Ovary (tissue), 9 donors: ENCODE results near the gene GALR2. TPM values are rescaled to one million over a fixed set of nuclear protein-coding genes. Genes with fewer than 3 reads are reported as not detected.

Experiments
- DNase-seq, 5 donors: peaks; one replicate each; pipeline ENCODE4 v3.0.0-alpha.2; 2019 to 2020
- H3K27ac ChIP-seq, 2 donors: fragments of 200-600 bp; one replicate each; pipeline versions ENCODE4 v1.5.1 to v1.8.0; 2019 to 2022
- H3K27me3 ChIP-seq: fragments of 200-600 bp; one replicate; pipeline ENCODE4 v1.8.0; 2022
- H3K36me3 ChIP-seq: fragments of 200-600 bp; sonication (generic); one replicate; pipeline ENCODE4 v1.5.1; 2019
- H3K4me1 ChIP-seq: one replicate; pipeline ENCODE4 v1.8.1; 2013; ENCODE audit warnings: mild to moderate bottlenecking, moderate library complexity; ENCODE audit not compliant: insufficient read depth
- H3K4me3 ChIP-seq: fragments of 200-600 bp; sonication (generic); one replicate; pipeline ENCODE4 v1.5.1; 2017
- H3K9me3 ChIP-seq, 2 donors: fragments of 200-600 bp in 1 of 2; sonication (generic) in 1 of 2; one replicate each; pipeline versions ENCODE4 v1.5.1 to v1.8.1; 2013 to 2019; ENCODE audit warnings: mild to moderate bottlenecking in 1 of 2, moderate library complexity in 1 of 2
- EP300 ChIP-seq: sonication (generic); formaldehyde crosslinking; IDR thresholded peaks from one replicate; pipeline ENCODE4 v1.6.1; 2017; ENCODE audit warnings: antibody characterized with exemption
- POLR2A ChIP-seq: fragments of 450-650 bp; IDR thresholded peaks from one replicate; pipeline ENCODE4 v1.6.1; 2017; ENCODE audit warnings: antibody characterized with exemption, mild to moderate bottlenecking, moderate library complexity
- WGBS, 3 donors: extraction: QIAGEN DNeasy Blood & Tissue Kit in 1 of 3; methylation state at CpG; one replicate each; pipeline versions ENCODE4 v1.1.5 to v1.1.7; 2013 to 2017; 5-methylcytosine and 5-hydroxymethylcytosine counted together
- intact Hi-C, 4 donors: fragments of 100-400 bp; cut with DNase I; formaldehyde crosslinking; loops; one replicate each; pipeline versions ENCODE4 v1.11.0 to v1.15.1; 2022 to 2023
- polyA plus RNA-seq, 2 donors: library from polyadenylated mRNA; stranded (reverse); fragments of 200-250 nt in 1 of 2; fragments of 350-450 nt in 1 of 2; fragmentation: Illumina TruSeq in 1 of 2; extraction: RNeasy Lipid Tissue Mini Kit (QIAGEN cat#74804) in 1 of 2; gene quantifications; one replicate each; pipeline ENCODE4 v1.2.3, GENCODE V29; 2013 to 2014
- total RNA-seq, 7 donors: library from RNA; depleted of rRNA in 2 of 7; stranded (reverse); fragments of >200 nt in 2 of 7; fragmentation: NEBNext Ultra II Directional in 3 of 7; extraction: Animal tissue kit (Norgen Biotek cat#: 25700) in 3 of 7; gene quantifications; one replicate each; pipeline versions ENCODE4 v1.1.0 to v1.2.4, GENCODE V29; 2016 to 2023
- TF ChIP-seq, protein P1 (sequence below), 3 donors: fragments of 450-650 bp in 2 of 3; fragments of 200-600 bp in 1 of 3; IDR thresholded peaks; one replicate each; pipeline versions ENCODE4 v1.5.1 to v1.8.0; 2016 to 2022; ENCODE audit warnings: antibody characterized with exemption in 3 of 3, mild to moderate bottlenecking in 1 of 3
- donor health status: DM: no; HTN: no; CAD: no; lungs with moderate emphysema.
- donor health status: DM: no; HTN: no; CAD: no.
- donor health status: Bipolar disorder and iron deficiency.
- donor health status: DM: yes; HTN: yes; CAD: no.
- donor health status: DM: no; HTN: no; CAD: no.
- donor health status: DM: yes; HTN: yes; CAD: no.

The GALR2 gene
- total and polyA plus RNA-seq, 9 donors = 0.34 TPM; not detected in 8

DNA sequence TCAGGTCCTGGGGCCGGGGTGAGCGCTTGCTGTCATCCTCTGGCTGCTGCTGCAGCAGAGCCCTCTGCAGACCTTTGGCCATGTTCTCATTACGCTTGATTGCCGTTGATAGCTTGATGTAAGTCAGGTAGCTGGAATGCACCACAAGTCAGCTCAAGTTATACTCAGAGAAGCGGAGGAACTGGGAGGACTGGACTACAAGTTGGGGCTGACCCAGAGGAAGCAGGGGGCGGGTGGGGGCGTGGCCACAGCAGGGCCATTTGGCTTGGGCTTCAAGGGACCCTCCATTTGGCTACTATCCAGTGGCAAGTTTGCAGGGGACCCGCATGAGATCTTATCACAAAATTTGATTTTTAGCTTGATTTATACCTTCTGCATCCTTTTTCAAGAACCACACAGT lies 28.5 kb upstream of the GALR2 start:
- Histone ChIP-seq H3K27me3 (no peaks in the 10 kb centered on the region), H3K4me1 (no peaks in the 10 kb centered on the region), H3K4me3 (no peak overlapping the region), H3K36me3 (no peaks in the 10 kb centered on the region), H3K9me3 (no peaks in the 10 kb centered on the region), H3K27ac (no peak overlapping the region)
- intact Hi-C loops = no loop called here
- no peak for DNase-seq
- TF ChIP-seq EP300 (no peak), POLR2A (no peak)
- TF ChIP-seq, protein P1, sequence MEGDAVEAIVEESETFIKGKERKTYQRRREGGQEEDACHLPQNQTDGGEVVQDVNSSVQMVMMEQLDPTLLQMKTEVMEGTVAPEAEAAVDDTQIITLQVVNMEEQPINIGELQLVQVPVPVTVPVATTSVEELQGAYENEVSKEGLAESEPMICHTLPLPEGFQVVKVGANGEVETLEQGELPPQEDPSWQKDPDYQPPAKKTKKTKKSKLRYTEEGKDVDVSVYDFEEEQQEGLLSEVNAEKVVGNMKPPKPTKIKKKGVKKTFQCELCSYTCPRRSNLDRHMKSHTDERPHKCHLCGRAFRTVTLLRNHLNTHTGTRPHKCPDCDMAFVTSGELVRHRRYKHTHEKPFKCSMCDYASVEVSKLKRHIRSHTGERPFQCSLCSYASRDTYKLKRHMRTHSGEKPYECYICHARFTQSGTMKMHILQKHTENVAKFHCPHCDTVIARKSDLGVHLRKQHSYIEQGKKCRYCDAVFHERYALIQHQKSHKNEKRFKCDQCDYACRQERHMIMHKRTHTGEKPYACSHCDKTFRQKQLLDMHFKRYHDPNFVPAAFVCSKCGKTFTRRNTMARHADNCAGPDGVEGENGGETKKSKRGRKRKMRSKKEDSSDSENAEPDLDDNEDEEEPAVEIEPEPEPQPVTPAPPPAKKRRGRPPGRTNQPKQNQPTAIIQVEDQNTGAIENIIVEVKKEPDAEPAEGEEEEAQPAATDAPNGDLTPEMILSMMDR (IDR thresholded peaks at IDR 0.05) = no peak
- WGBS, 3 donors = 85 to 88% (median 86%) methylated on average over 8 of the region's 8 CpGs

DNA sequence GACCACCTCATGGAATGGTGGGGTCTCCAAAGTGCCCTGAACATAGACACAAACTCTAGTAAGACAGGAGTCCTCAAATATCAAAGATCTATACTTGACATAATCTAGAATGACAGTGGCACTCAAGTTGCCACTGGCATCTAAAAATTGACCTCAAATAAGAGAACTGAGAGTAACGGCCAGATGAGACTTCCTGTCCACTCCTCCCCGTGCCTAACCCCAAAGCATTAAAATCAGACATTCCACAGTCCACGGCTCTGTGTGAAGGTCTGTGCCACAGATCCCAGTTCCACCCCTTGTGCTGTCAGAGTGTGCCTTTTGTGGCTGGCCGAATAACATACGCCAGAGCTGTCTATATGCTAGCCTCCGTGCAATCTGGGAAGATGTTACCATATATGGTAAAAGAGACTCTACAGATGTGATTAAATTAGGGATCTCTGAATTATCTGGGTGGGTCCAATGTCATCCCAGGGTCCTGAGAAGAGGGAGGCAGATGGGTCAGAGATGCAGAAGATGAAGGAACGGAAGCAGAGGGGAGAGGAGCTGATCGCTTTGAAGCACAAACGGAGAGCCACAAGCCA lies 26.5 kb upstream of the GALR2 start:
- TF ChIP-seq, protein P1 (IDR thresholded peaks at IDR 0.05) = no peak
- TF ChIP-seq EP300 = no peak
- TF ChIP-seq POLR2A = no peak
- Histone ChIP-seq H3K27me3 (no peaks in the 10 kb centered on the region), H3K36me3 (no peaks in the 10 kb centered on the region), H3K9me3 (no peaks in the 10 kb centered on the region), H3K4me1 (no peaks in the 10 kb centered on the region), H3K27ac (no peak overlapping the region), H3K4me3 (no peak overlapping the region)
- intact Hi-C loops = no loop called here
- DNase-seq = no peak
- 78 to 81% (median 80%) methylated on average over 9 of the region's 9 CpGs for WGBS, 3 donors

DNA sequence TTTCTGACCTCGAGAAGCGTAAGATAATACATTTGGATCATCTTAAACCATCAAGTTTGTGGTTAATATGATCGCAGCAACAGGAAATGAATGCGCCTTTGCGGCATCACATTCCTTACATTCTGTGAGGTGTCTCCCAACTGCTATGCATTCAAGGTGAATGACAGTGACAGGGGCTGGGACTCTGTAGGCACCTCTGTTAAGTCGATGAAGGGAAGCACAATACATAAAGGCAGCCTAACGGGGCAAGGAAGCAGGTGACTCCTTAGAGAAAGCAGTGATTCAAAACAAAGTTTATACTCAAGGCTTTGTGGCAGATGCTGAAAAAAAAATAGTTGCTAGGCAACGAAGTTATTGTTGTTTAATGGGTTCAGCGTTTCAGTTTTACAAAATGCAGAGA lies 25.9 kb upstream of the GALR2 start:
- 75 to 83% (median 79%) methylated on average over 9 of the region's 9 CpGs for WGBS, 3 donors
- Histone ChIP-seq H3K9me3 (no peaks in the 10 kb centered on the region), H3K27ac (no peak overlapping the region), H3K36me3 (no peaks in the 10 kb centered on the region), H3K4me1 (no peaks in the 10 kb centered on the region), H3K27me3 (no peaks in the 10 kb centered on the region), H3K4me3 (no peak overlapping the region)
- DNase-seq = no peak
- intact Hi-C loops = no loop called here
- no peak for TF ChIP-seq POLR2A

DNA sequence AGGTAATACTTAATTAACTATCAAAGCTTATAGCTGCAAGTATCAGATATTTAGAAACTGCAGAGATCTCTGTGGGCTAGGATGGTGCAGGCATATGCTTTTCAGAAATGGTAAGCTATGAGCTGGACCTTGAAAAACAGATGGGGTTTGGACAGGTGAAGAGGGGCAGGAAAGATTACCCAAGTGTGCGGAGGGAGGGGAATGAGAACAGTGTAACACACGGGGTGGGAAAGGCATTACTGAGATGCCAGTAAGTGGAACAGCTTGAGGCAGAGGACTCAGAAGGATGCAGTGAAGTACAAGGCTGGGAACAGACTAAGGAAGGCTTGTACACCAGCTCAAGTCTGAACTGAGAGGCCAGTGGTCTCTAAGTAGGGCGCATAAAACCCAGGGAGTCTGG lies 25.3 kb upstream of the GALR2 start:
- 83 to 92% (median 84%) methylated on average over 3 of the region's 3 CpGs for WGBS, 3 donors
- Histone ChIP-seq H3K27ac (no peak overlapping the region), H3K4me1 (no peaks in the 10 kb centered on the region), H3K36me3 (no peaks in the 10 kb centered on the region), H3K4me3 (no peak overlapping the region), H3K27me3 (no peaks in the 10 kb centered on the region), H3K9me3 (no peaks in the 10 kb centered on the region)
- TF ChIP-seq EP300 (no peak), POLR2A (no peak)
- TF ChIP-seq, protein P1 (IDR thresholded peaks at IDR 0.05) = no peak
- DNase-seq = no peak
- intact Hi-C loops = no loop called here

DNA sequence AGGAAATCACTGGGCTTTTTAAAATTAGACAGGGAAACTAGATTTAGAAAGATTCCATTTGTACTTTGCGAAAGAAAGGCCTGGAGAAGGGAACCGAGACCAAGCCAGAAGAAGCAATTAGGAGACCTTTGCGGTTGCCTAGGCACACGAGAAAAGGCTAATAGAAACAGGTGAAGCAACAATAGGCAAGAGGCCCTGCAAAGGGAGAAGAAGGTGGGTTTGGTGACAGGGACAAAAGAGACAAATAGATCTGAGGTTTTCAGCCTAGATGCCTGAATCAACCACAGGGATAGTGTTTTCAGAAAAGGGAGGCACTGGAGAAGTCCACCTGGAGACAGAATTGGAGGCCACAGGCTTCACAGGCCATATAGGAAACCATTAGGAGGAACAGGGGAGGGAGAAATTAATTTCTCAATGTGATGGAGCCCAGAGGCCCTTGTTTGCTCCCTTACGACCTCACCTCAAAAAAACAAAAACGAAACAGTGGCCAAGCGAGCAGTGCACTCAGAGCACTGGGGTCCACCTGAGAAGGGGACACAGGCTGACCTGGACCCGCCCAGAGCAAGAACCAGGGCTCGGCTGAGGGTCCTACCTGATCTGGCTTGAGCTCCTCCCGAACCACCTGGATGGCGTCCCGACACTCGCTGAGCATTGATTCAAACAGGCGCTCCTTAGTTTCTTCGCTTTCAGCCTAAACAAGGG lies 24.6 kb upstream of the GALR2 start:
- TF ChIP-seq, protein P1 (IDR thresholded peaks at IDR 0.05) = no peak
- TF ChIP-seq EP300 (no peak), POLR2A (no peak)
- Histone ChIP-seq H3K27me3 (no peaks in the 10 kb centered on the region), H3K27ac (no peak overlapping the region), H3K9me3 (no peaks in the 10 kb centered on the region), H3K4me1 (no peaks in the 10 kb centered on the region), H3K36me3 (no peaks in the 10 kb centered on the region), H3K4me3 (no peak overlapping the region)
- no peak for DNase-seq
- intact Hi-C loops = no loop called here
- WGBS, 3 donors = 90 to 94% (median 92%) methylated on average over 15 of the region's 15 CpGs
